ENCODE measurements around the gene LIF.
A peak's percentile ranks its signal among the peaks of the same experiment; 100 is the strongest.

LIF gene

GRCh38 chr22:30248484-30248883 lies 1.9 kb upstream of the LIF start:
- no peak overlapping the region for H3K4me3 ChIP-seq (ENCODE audit: low read depth, low read length)
- TF ChIP-seq, protein P1, sequence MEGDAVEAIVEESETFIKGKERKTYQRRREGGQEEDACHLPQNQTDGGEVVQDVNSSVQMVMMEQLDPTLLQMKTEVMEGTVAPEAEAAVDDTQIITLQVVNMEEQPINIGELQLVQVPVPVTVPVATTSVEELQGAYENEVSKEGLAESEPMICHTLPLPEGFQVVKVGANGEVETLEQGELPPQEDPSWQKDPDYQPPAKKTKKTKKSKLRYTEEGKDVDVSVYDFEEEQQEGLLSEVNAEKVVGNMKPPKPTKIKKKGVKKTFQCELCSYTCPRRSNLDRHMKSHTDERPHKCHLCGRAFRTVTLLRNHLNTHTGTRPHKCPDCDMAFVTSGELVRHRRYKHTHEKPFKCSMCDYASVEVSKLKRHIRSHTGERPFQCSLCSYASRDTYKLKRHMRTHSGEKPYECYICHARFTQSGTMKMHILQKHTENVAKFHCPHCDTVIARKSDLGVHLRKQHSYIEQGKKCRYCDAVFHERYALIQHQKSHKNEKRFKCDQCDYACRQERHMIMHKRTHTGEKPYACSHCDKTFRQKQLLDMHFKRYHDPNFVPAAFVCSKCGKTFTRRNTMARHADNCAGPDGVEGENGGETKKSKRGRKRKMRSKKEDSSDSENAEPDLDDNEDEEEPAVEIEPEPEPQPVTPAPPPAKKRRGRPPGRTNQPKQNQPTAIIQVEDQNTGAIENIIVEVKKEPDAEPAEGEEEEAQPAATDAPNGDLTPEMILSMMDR (conservative IDR thresholded peaks at IDR 0.05; ENCODE audit: low read depth, low read length): no peak
- no peak for DNase-seq (ENCODE audit: low read depth)

DNA sequence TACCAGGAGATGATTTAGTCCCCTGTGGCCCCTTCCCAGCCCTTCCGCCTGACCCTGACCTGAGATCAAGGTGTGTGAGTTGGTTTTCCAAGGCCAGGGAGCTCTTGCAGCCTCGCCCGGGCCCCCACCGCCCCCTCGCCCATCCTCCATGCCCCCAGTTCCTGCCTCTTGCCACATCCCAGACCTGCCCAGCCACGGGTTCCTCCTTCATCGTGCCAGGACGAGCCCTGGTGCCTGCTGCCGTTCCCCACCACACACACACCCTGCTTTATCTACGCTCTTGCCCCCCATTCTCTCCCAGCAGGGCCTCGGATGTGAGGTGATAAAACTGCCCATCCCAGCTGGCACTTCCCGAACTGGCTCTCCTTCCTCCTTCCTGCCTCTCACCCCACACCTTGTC lies 1.4 kb upstream of the LIF start:
- no peak overlapping the region for H3K4me3 ChIP-seq (ENCODE audit: low read depth, low read length)
- TF ChIP-seq, protein P1 (conservative IDR thresholded peaks at IDR 0.05; ENCODE audit: low read depth, low read length): no peak
- DNase-seq (ENCODE audit: low read depth): no peak

DNA sequence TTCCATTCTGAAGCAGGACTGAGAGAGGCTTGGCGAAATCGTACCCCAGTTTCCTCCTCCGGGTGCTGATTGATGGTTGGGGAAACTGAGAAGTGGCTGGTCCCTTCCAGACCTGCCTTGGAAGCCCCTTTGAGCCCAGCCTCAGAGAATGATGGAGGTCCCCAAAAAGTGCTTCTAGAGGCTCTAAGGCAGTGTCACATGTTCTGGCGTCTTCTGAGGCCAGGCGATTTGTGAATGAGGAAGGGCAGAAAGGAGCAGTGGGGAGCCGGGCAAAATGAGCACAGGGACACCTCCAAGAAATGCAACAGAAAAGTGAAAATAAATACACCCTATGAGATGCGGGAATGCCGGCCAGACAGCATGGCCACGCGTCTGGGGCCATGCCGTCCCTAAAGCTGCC lies 1.0 kb upstream of the LIF start:
- H3K4me3 ChIP-seq (ENCODE audit: low read depth, low read length): no peak overlapping the region
- DNase-seq (ENCODE audit: low read depth): no peak
- TF ChIP-seq, protein P1 (conservative IDR thresholded peaks at IDR 0.05; ENCODE audit: low read depth, low read length): no peak

DNA sequence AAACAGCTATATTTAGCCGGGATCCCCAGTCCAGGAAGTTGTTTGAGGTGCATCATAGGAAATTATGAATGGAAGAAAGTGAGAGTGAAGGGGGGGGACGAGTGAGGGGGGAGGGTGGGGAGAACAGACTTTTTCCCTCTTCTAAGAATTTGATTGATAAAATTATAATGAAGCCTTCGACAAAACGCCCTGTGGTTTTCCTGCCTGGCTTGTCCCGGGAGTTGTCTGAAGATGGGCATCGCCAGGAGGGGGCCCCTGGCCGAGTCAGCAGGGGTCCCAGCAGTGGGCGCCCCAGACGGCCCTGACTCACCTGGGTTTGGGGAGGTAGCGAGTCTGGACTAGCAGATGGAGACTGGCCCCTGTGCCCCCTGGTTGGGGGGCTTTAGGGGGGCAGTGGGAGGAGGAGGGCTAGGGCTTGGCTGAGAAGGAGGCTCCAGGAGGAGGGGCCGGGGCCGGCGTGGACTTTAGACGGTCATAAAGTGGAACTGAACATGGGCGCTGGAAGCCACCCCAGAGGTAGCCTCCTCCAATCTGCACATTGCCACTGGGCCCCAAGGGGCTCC lies 336 bp upstream of the LIF start:
- TF ChIP-seq, protein P1 (conservative IDR thresholded peaks at IDR 0.05; ENCODE audit: low read depth, low read length): peak; percentile 17
- no peak for DNase-seq (ENCODE audit: low read depth)
- H3K4me3 ChIP-seq (ENCODE audit: low read depth, low read length): peak overlapping the region; percentile 78

GRCh38 chr22:30245181-30245984 lies 1.2 kb downstream of the LIF start:
- TF ChIP-seq, protein P1 (conservative IDR thresholded peaks at IDR 0.05; ENCODE audit: low read depth, low read length): no peak
- no peak for DNase-seq (ENCODE audit: low read depth)
- H3K4me3 ChIP-seq (ENCODE audit: low read depth, low read length): peak overlapping the region; percentile 78

DNA sequence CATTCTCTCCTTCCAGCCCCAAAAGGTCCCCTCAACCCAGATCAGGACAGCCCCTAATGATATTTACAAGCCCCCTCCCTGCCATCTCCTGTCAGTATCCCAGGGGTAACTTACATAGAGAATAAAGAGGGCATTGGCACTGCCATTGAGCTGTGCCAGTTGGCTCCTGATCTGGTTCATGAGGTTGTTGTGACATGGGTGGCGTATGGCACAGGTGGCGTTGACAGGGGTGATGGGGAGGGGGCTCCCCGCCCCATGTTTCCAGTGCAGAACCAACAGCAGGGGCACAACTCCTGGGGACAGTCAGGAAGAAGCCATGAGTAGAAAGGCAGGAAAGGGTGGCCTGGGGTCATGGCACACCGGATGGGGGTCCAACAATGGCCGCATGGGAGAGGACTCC lies 1.9 kb downstream of the LIF start:
- TF ChIP-seq, protein P1 (conservative IDR thresholded peaks at IDR 0.05; ENCODE audit: low read depth, low read length): no peak
- H3K4me3 ChIP-seq (ENCODE audit: low read depth, low read length): peak overlapping the region; percentile 78
- DNase-seq (ENCODE audit: low read depth): no peak

GRCh38 chr22:30244066-30244465 lies 2.5 kb downstream of the LIF start:
- peak overlapping the region; percentile 34 for H3K4me3 ChIP-seq (ENCODE audit: low read depth, low read length)
- DNase-seq (ENCODE audit: low read depth): no peak
- TF ChIP-seq, protein P1 (conservative IDR thresholded peaks at IDR 0.05; ENCODE audit: low read depth, low read length): no peak

Measured in choroid plexus epithelial cell (primary cell).